PC-3 (cell line): Measurements from ENCODE around the gene WDR33. TPM values are rescaled to one million over a fixed set of nuclear protein-coding genes. Genes with fewer than 3 reads are reported as not detected.

Experiments
- ATAC-seq: fragments of 200-7000 bp; cut with Tn5 transposase; 2 replicates; pipeline ENCODE4 v1.9.1; 2020; ENCODE audit warnings: mild to moderate bottlenecking, moderate library complexity
- BruUV-seq: library from RNA; stranded (reverse); fragments of 400-500 nt; replicated peaks from 2 replicates; lab custom pipeline; 2021; lab: Mats Ljungman, UMichigan
- CTCF ChIA-PET: fragments of 300-600 bp; sonication (Branson Sonifier 250); formaldehyde crosslinking; loops from one replicate; lab custom pipeline; 2022; ENCODE audit warnings: antibody characterized with exemption; lab: Charles Lee
- POLR2A ChIA-PET: fragments of 300-600 bp; sonication (Branson Sonifier 250); formaldehyde crosslinking; loops from one replicate; lab custom pipeline; 2022; ENCODE audit warnings: antibody characterized with exemption; ENCODE audit not compliant: unreplicated experiment; lab: Charles Lee
- DNase-seq: peaks from one replicate; pipeline ENCODE4 v3.0.0-alpha.2; 2015
- H2AFZ ChIP-seq: fragments of 300-600 bp; sonication (generic); 2 replicates; pipeline ENCODE4 v1.6.0; 2016; ENCODE audit warnings: antibody characterized with exemption, low read length
- H3F3A ChIP-seq: fragments of 300-600 bp; sonication (generic); one replicate; pipeline ENCODE4 v1.6.0; 2017; ENCODE audit warnings: antibody characterized with exemption, low read length, control low read depth, mild to moderate bottlenecking; ENCODE audit not compliant: unreplicated experiment
- H3K27ac ChIP-seq: fragments of 300-600 bp; sonication (generic); 2 replicates; pipeline ENCODE4 v1.5.1; 2016; ENCODE audit warnings: mild to moderate bottlenecking, low read length
- H3K27me3 ChIP-seq: fragments of 300-600 bp; sonication (generic); 2 replicates; pipeline ENCODE4 v1.6.1; 2016; ENCODE audit warnings: low read length, mixed read lengths
- H3K36me3 ChIP-seq: fragments of 300-600 bp; sonication (generic); 2 replicates; pipeline ENCODE4 v1.6.1; 2016; ENCODE audit warnings: low read depth, mixed run types, low read length, mixed read lengths
- H3K4me1 ChIP-seq: fragments of 300-600 bp; sonication (generic); 2 replicates; pipeline ENCODE4 v1.5.1; 2016; ENCODE audit warnings: low read length; ENCODE audit not compliant: insufficient read depth
- H3K4me2 ChIP-seq: fragments of 300-600 bp; sonication (generic); 2 replicates; pipeline ENCODE4 v1.6.0; 2016; ENCODE audit warnings: low read length
- H3K4me3 ChIP-seq: fragments of 300-600 bp; sonication (generic); 2 replicates; pipeline ENCODE4 v1.5.1; 2016; ENCODE audit warnings: mild to moderate bottlenecking, low read length, mixed read lengths
- H3K79me2 ChIP-seq: fragments of 300-600 bp; sonication (generic); 2 replicates; pipeline ENCODE4 v1.6.1; 2017; ENCODE audit warnings: low read length, mixed read lengths
- H3K9ac ChIP-seq: fragments of 300-600 bp; sonication (generic); 2 replicates; pipeline ENCODE4 v1.6.0; 2016; ENCODE audit warnings: mild to moderate bottlenecking, low read length
- H3K9me2 ChIP-seq: fragments of 300-600 bp; sonication (generic); replicated peaks from 2 replicates; pipeline ENCODE4 v1.6.1; 2016; ENCODE audit warnings: mixed run types, low read length, mixed read lengths
- H3K9me3 ChIP-seq: fragments of 300-600 bp; sonication (generic); 2 replicates; pipeline ENCODE4 v1.6.1; 2016; ENCODE audit warnings: low read length, mixed read lengths
- H4K20me1 ChIP-seq: fragments of 300-600 bp; sonication (generic); 2 replicates; pipeline ENCODE4 v1.6.1; 2016; ENCODE audit warnings: low read length, mixed read lengths
- CTCF ChIP-seq: fragments of 300-600 bp; sonication (generic); conservative IDR thresholded peaks from 2 replicates; pipeline ENCODE4 v1.5.1; 2017; ENCODE audit warnings: antibody characterized with exemption, low read depth, mild to moderate bottlenecking, low read length
- EZH2 ChIP-seq: fragments of 300-600 bp; sonication (generic); IDR thresholded peaks from one replicate; pipeline ENCODE4 v1.6.1; 2017; ENCODE audit warnings: antibody characterized with exemption, mild to moderate bottlenecking, low read length; ENCODE audit not compliant: unreplicated experiment
- EZH2phosphoT487 ChIP-seq: fragments of 300-600 bp; sonication (generic); IDR thresholded peaks from 2 replicates; pipeline ENCODE4 v1.6.1; 2018; ENCODE audit warnings: mild to moderate bottlenecking, antibody characterized with exemption, low read length, borderline replicate concordance
- intact Hi-C: fragments of 100-400 bp; cut with micrococcal nuclease; formaldehyde crosslinking; loops from 2 replicates; pipeline ENCODE4 v1.9.0; 2023
- total RNA-seq: library from RNA; depleted of rRNA; stranded (reverse); fragments of >200 nt; gene quantifications from 2 replicates; pipeline ENCODE4 v1.2.3, GENCODE V29; 2014

The WDR33 gene
- total RNA-seq, 1 experiment from 2014 or later, result 31.7 TPM

GRCh38 chr2:127721978-127722355 lies 89.0 kb downstream of the WDR33 start:
- CTCF ChIA-PET, result no interaction called here
- H3K9ac ChIP-seq, result peak overlapping the region; percentile 8; the same call in 1 of the 2 replicates

GRCh38 chr2:127721311-127721977 lies 89.5 kb downstream of the WDR33 start:
- peaks cover 20% of the 10 kb centered on the region for H3K4me1 ChIP-seq
- peak overlapping the region; percentile 8; the same call in 1 of the 2 replicates for H3K9ac ChIP-seq
- intact Hi-C loops, result no loop called here
- DNase-seq (peak; percentile 53), ATAC-seq (peak; percentile 60)
- no peaks in the 10 kb centered on the region for H4K20me1 ChIP-seq
- H3K27ac ChIP-seq, result peak overlapping the region; percentile 83
- H3K27me3 ChIP-seq, result no peaks in the 10 kb centered on the region
- H3K9me3 ChIP-seq, result no peaks in the 10 kb centered on the region
- TF ChIP-seq EZH2phosphoT487 (no peak), CTCF (no peak), EZH2 (no peak)
- H3K4me3 ChIP-seq, result no peak overlapping the region
- ChIA-PET POLR2A (no interaction called here), CTCF (no interaction called here)
- H3K36me3 ChIP-seq, result peaks cover 47% of the 10 kb centered on the region
- H3K9me2 ChIP-seq, result no peaks in the 10 kb centered on the region
- H3K4me2 ChIP-seq, result peak overlapping the region; percentile 51
- H2AFZ ChIP-seq, result no peak overlapping the region
- no TSS peak for BruUV-seq
- H3K79me2 ChIP-seq, result no peaks in the 10 kb centered on the region
- peaks cover 5% of the 10 kb centered on the region for H3F3A ChIP-seq

More at GRCh38 chr2:127721978-127722355, 89.0 kb downstream of the WDR33 start:
- Histone ChIP-seq H3K4me1 (peaks cover 20% of the 10 kb centered on the region), H3F3A (peaks cover 5% of the 10 kb centered on the region), H3K27me3 (no peaks in the 10 kb centered on the region), H3K36me3 (peaks cover 42% of the 10 kb centered on the region), H3K4me3 (no peak overlapping the region), H3K9me3 (no peaks in the 10 kb centered on the region), H3K27ac (peak overlapping the region; percentile 83), H3K4me2 (peak overlapping the region; percentile 51), H4K20me1 (no peaks in the 10 kb centered on the region), H3K9me2 (no peaks in the 10 kb centered on the region), H3K79me2 (no peaks in the 10 kb centered on the region), H2AFZ (no peak overlapping the region)
- DNase-seq (peak; percentile 71), ATAC-seq (peak; percentile 90)
- BruUV-seq, result no TSS peak
- POLR2A ChIA-PET, result interaction anchor here (0.6 kb wide), 1 partner anchor 20 kb away, joined by 4 read pairs; the partner anchor contains the start of gene SFT2D3
- intact Hi-C loops, result no loop called here
- TF ChIP-seq EZH2, result no peak
- TF ChIP-seq EZH2phosphoT487, result no peak
- TF ChIP-seq CTCF, result no peak
